Measurements from ENCODE around the gene ZNF664.

DNA sequence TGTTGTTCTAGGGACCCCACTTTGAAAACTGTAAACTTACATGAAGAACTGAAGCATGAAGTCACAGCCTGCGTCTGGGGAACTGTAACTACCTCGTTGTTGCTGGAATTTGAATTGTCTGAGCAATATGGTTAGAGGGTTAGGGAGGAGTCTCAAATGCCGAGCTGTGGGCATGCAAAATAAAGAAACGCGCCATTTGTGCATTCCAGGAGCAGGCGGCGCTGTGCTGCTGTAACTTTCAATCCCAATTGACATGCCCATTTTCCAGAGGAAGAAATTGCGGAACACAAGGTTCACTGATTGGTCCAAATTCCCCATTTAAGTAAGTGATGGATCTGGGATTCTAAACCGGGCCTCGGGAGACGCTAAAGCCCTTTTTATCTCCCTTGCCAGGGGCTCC lies 61.3 kb downstream of the ZNF664 start:
- no peak for TF ChIP-seq RFX5 (IDR thresholded peaks at IDR 0.05; ENCODE audit: low read depth, low read length)
- no peak for TF ChIP-seq CHD1 (IDR thresholded peaks at IDR 0.05; ENCODE audit: low read depth, low read length)
- TF ChIP-seq, protein P1, sequence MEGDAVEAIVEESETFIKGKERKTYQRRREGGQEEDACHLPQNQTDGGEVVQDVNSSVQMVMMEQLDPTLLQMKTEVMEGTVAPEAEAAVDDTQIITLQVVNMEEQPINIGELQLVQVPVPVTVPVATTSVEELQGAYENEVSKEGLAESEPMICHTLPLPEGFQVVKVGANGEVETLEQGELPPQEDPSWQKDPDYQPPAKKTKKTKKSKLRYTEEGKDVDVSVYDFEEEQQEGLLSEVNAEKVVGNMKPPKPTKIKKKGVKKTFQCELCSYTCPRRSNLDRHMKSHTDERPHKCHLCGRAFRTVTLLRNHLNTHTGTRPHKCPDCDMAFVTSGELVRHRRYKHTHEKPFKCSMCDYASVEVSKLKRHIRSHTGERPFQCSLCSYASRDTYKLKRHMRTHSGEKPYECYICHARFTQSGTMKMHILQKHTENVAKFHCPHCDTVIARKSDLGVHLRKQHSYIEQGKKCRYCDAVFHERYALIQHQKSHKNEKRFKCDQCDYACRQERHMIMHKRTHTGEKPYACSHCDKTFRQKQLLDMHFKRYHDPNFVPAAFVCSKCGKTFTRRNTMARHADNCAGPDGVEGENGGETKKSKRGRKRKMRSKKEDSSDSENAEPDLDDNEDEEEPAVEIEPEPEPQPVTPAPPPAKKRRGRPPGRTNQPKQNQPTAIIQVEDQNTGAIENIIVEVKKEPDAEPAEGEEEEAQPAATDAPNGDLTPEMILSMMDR (conservative IDR thresholded peaks at IDR 0.05; ENCODE audit: low read depth, low read length), result no peak
- TF ChIP-seq SMC3 (IDR thresholded peaks at IDR 0.05; ENCODE audit: low read depth, low read length), result no peak
- TF ChIP-seq POLR2A (IDR thresholded peaks at IDR 0.05; ENCODE audit: low read depth, low read length), result no peak
- no peak for TF ChIP-seq MAZ (IDR thresholded peaks at IDR 0.05; ENCODE audit: borderline replicate concordance, low read depth, low read length)
- TF ChIP-seq NFE2L2 (IDR thresholded peaks at IDR 0.05; ENCODE audit: low read depth, low read length), result no peak
- TF ChIP-seq MAFK (IDR thresholded peaks at IDR 0.05; ENCODE audit: low read depth, low read length), result no peak
- TF ChIP-seq, protein P2, sequence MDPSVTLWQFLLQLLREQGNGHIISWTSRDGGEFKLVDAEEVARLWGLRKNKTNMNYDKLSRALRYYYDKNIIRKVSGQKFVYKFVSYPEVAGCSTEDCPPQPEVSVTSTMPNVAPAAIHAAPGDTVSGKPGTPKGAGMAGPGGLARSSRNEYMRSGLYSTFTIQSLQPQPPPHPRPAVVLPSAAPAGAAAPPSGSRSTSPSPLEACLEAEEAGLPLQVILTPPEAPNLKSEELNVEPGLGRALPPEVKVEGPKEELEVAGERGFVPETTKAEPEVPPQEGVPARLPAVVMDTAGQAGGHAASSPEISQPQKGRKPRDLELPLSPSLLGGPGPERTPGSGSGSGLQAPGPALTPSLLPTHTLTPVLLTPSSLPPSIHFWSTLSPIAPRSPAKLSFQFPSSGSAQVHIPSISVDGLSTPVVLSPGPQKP (IDR thresholded peaks at IDR 0.05; ENCODE audit: borderline replicate concordance, low read depth, low read length), result no peak
- no peak for TF ChIP-seq BHLHE40 (IDR thresholded peaks at IDR 0.05; ENCODE audit: low read depth, low read length)
- TF ChIP-seq USF2 (IDR thresholded peaks at IDR 0.05; ENCODE audit: low read depth, low read length), result no peak
- TF ChIP-seq FOS (IDR thresholded peaks at IDR 0.05; ENCODE audit: low read depth, low read length), result no peak

Measured in IMR-90 (cell line).